OCI-LY7 (cell line): ENCODE measurements around the gene TRAF2. TPM values are rescaled to one million over a fixed set of nuclear protein-coding genes. Genes with fewer than 3 reads are reported as not detected.

Experiments used
- BruUV-seq: library from RNA; stranded (reverse); fragments of 400-500 nt; replicated peaks from 2 replicates; lab custom pipeline; 2021; lab: Mats Ljungman, UMichigan
- CTCF ChIA-PET: fragments of 300-600 bp; sonication (Branson Sonifier 250); formaldehyde crosslinking; loops from one replicate; lab custom pipeline; 2022; ENCODE audit warnings: antibody characterized with exemption; ENCODE audit not compliant: unreplicated experiment; lab: Charles Lee
- POLR2A ChIA-PET: fragments of 300-600 bp; sonication (Branson Sonifier 250); formaldehyde crosslinking; loops from one replicate; lab custom pipeline; 2022; ENCODE audit warnings: antibody characterized with exemption; lab: Charles Lee
- DNase-seq: peaks from one replicate; pipeline ENCODE4 v3.0.0-alpha.2; 2015; ENCODE audit warnings: low spot score
- H2AFZ ChIP-seq: fragments of 200-600 bp; sonication (generic), shearing (Covaris generic); 2 replicates; pipeline ENCODE4 v1.6.1; 2014; ENCODE audit warnings: mild to moderate bottlenecking, antibody characterized with exemption, low read length, moderate library complexity
- H3K27ac ChIP-seq: fragments of 200-600 bp; sonication (generic); 2 replicates; pipeline ENCODE4 v1.5.1; 2014; ENCODE audit warnings: mixed run types, low read depth, mild to moderate bottlenecking, moderate library complexity, low read length, inconsistent platforms; ENCODE audit not compliant: poor library complexity, severe bottlenecking
- H3K36me3 ChIP-seq: fragments of 200-600 bp; sonication (generic); 2 replicates; pipeline ENCODE4 v1.6.1; 2014; ENCODE audit warnings: mild to moderate bottlenecking, antibody characterized with exemption, low read length, moderate library complexity, mixed read lengths; ENCODE audit not compliant: insufficient read depth
- H3K4me1 ChIP-seq: fragments of 200-600 bp; sonication (generic); 2 replicates; pipeline ENCODE4 v1.5.1; 2014; ENCODE audit warnings: mild to moderate bottlenecking, low read length; ENCODE audit not compliant: insufficient read depth, poor library complexity, severe bottlenecking
- H3K4me2 ChIP-seq: fragments of 200-600 bp; sonication (generic); 2 replicates; pipeline ENCODE4 v1.6.1; 2014; ENCODE audit warnings: mild to moderate bottlenecking, low read length
- H3K4me3 ChIP-seq: fragments of 200-600 bp; sonication (generic); 2 replicates; pipeline ENCODE4 v1.5.1; 2014; ENCODE audit warnings: mild to moderate bottlenecking, low read depth, low read length; ENCODE audit not compliant: poor library complexity, severe bottlenecking
- H3K79me2 ChIP-seq: fragments of 200-600 bp; sonication (generic); 2 replicates; pipeline ENCODE4 v1.6.1; 2016; ENCODE audit warnings: low read depth, mild to moderate bottlenecking, low read length, moderate library complexity, mixed read lengths; ENCODE audit not compliant: insufficient read depth
- H3K9me2 ChIP-seq: fragments of 200-600 bp; sonication (generic); 2 replicates; pipeline ENCODE4 v1.6.1; 2016; ENCODE audit warnings: mild to moderate bottlenecking, low read length, mixed read lengths; ENCODE audit not compliant: insufficient read depth
- H3K9me3 ChIP-seq: fragments of 200-600 bp; sonication (generic); 2 replicates; pipeline ENCODE4 v1.6.1; 2014; ENCODE audit warnings: mild to moderate bottlenecking, mixed run types, low read length, mixed read lengths
- H4K20me1 ChIP-seq: fragments of 200-600 bp; sonication (generic); 2 replicates; pipeline ENCODE4 v1.6.1; 2014; ENCODE audit warnings: mild to moderate bottlenecking, antibody characterized with exemption, low read length, moderate library complexity, mixed read lengths; ENCODE audit not compliant: insufficient read depth
- CTCF ChIP-seq: fragments of 200-600 bp; sonication (generic); conservative IDR thresholded peaks from 2 replicates; pipeline ENCODE4 v1.5.1; 2014; ENCODE audit warnings: mild to moderate bottlenecking, antibody characterized with exemption, low read length, moderate library complexity, mixed read lengths
- EZH2phosphoT487 ChIP-seq: fragments of 200-600 bp; sonication (generic); IDR thresholded peaks from 2 replicates; pipeline ENCODE4 v1.6.1; 2018; ENCODE audit warnings: low read depth, borderline replicate concordance, mild to moderate bottlenecking, mixed run types, antibody characterized with exemption, low read length, moderate library complexity, mixed read lengths
- intact Hi-C: fragments of 100-400 bp; cut with micrococcal nuclease; formaldehyde crosslinking; loops from one replicate; pipeline ENCODE4 v1.10.0; 2022; ENCODE audit not compliant: unreplicated experiment
- total RNA-seq, 2 experiments: library from RNA; depleted of rRNA in 1 of 2; stranded (reverse); fragments of >200 nt in 1 of 2; shearing (Covaris generic) in 1 of 2; gene quantifications; 2 replicates each; pipeline ENCODE4 v1.2.3, GENCODE V29; 2014 to 2022

TRAF2 gene
- total RNA-seq, 2 experiments from 2014 or later: 31.4 to 40.5 TPM

- no TSS peak for BruUV-seq
- H3K4me2 ChIP-seq: no peak overlapping the region
- H3K27ac ChIP-seq: no peak overlapping the region
- H3K36me3 ChIP-seq: no peaks in the 10 kb centered on the region
- no peaks in the 10 kb centered on the region for H3K79me2 ChIP-seq
- no peaks in the 10 kb centered on the region for H3K4me1 ChIP-seq
- ChIA-PET CTCF (no interaction called here), POLR2A (no interaction called here)
- H3K9me3 ChIP-seq: no peaks in the 10 kb centered on the region
- DNase-seq: no peak
- H3K9me2 ChIP-seq: no peaks in the 10 kb centered on the region
- no peak overlapping the region for H3K4me3 ChIP-seq
- no peak for TF ChIP-seq EZH2phosphoT487
- TF ChIP-seq CTCF: no peak
- intact Hi-C loops: no loop called here
- no peaks in the 10 kb centered on the region for H4K20me1 ChIP-seq
- no peak overlapping the region for H2AFZ ChIP-seq
Observed at GRCh38 chr9:136856079-136856476, 30.2 kb upstream of the TRAF2 start.

- H3K4me2 ChIP-seq: no peak overlapping the region
- H3K9me3 ChIP-seq: no peaks in the 10 kb centered on the region
- POLR2A ChIA-PET: no interaction called here
- intact Hi-C loops: no loop called here
- no peaks in the 10 kb centered on the region for H3K4me1 ChIP-seq
- BruUV-seq: no TSS peak
- H4K20me1 ChIP-seq: no peaks in the 10 kb centered on the region
- no peak overlapping the region for H3K4me3 ChIP-seq
- no peak overlapping the region for H2AFZ ChIP-seq
- peaks cover 3% of the 10 kb centered on the region; the same call in 1 of the 2 replicates for H3K36me3 ChIP-seq
- no peak for TF ChIP-seq EZH2phosphoT487
- 0 out of 2 replicates have a peak, but pooled peaks have one; percentile 21 for TF ChIP-seq CTCF
- H3K9me2 ChIP-seq: no peaks in the 10 kb centered on the region
- DNase-seq: no peak
- no peak overlapping the region for H3K27ac ChIP-seq
- H3K79me2 ChIP-seq: no peaks in the 10 kb centered on the region
- CTCF ChIA-PET: no interaction called here
Observed at GRCh38 chr9:136856541-136857141, 29.7 kb upstream of the TRAF2 start.

- no peaks in the 10 kb centered on the region for H3K9me2 ChIP-seq
- H2AFZ ChIP-seq: no peak overlapping the region
- intact Hi-C loops: no loop called here
- no peaks in the 10 kb centered on the region for H3K79me2 ChIP-seq
- no peak for TF ChIP-seq CTCF
- no peak for TF ChIP-seq EZH2phosphoT487
- ChIA-PET CTCF (no interaction called here), POLR2A (no interaction called here)
- BruUV-seq: no TSS peak
- H3K4me3 ChIP-seq: no peak overlapping the region
- H3K4me2 ChIP-seq: no peak overlapping the region
- H3K36me3 ChIP-seq: peaks cover 8% of the 10 kb centered on the region; the same call in 1 of the 2 replicates
- no peaks in the 10 kb centered on the region for H3K9me3 ChIP-seq
- H3K27ac ChIP-seq: no peak overlapping the region
- no peaks in the 10 kb centered on the region for H3K4me1 ChIP-seq
- H4K20me1 ChIP-seq: no peaks in the 10 kb centered on the region
- DNase-seq: no peak
Observed at GRCh38 chr9:136857166-136857565, 29.1 kb upstream of the TRAF2 start.
